ENCODE data around the gene CHD9. TPM values are rescaled to one million over a fixed set of nuclear protein-coding genes. Genes with fewer than 3 reads are reported as not detected.

The CHD9 gene
- total and polyA plus RNA-seq, 9 of the 15 experiments (the other 6 are each of a cell fraction or from before 2014, with no cell fraction given), result 29.0 to 69.3 (median 40.6) TPM

DNA sequence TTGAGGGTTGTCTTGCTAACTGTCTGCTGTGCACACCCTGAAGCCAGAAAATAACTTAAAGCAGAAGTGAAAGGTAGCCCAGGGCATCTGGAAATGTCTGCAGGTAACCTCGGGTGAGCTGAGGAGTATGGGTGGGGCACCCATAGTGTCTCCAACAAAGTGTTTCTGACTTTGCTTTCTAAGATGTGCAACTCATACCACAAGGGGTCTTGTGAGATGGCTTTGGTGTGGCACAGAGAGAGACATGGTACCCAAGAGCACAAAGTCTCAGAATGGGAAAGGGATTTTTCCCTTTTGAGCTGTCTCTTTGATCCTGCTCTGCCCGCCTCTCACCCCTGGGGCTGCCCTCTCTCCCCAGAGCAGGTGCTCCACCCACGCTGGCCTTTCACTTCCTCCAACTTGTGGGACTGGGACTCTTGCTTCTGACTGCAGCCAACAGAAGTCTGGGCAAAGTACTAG lies 6.9 kb downstream of the CHD9 start:
- Histone ChIP-seq H3K79me2 (ENCODE audit: control insufficient read depth, insufficient read depth, low read length) (peaks cover 90% of the 10 kb centered on the region), H3K4me3 (no peak overlapping the region), H3K4me1 (replicated peaks in 1 of 2; ENCODE audit: control insufficient read depth in 2 of 2, insufficient read depth in 2 of 2, low read length in 2 of 2) (peaks cover 8 to 28% of the 10 kb centered on the region in 2 experiments; a peak in 4 of 5 replicates), H4K20me1 (replicated peaks; ENCODE audit: control insufficient read depth, insufficient read depth, low read length) (0 out of 2 replicates have a peak, but pooled peaks cover 6% of the 10 kb centered on the region), H3K9ac (ENCODE audit: insufficient read depth in 1 of 2, low read depth in 2 of 2, low read length in 2 of 2) (no peak overlapping the region), H3K4me2 (ENCODE audit: insufficient read depth, low read length) (no peak overlapping the region), H3K9me1 (ENCODE audit: control insufficient read depth, insufficient read depth, low read length) (no peaks in the 10 kb centered on the region), H3K27me3 (ENCODE audit: control insufficient read depth in 2 of 2, insufficient read depth in 2 of 2, low read length in 2 of 2) (no peaks in the 10 kb centered on the region), H3K36me3 (ENCODE audit: control insufficient read depth, insufficient read depth, low read length) (peaks cover 32% of the 10 kb centered on the region; the same call in 2 of the 3 replicates), H3K27ac (ENCODE audit: extremely low read depth, low read depth, low read length) (0 out of 3 replicates have a peak overlapping the region, but pooled peaks have one; percentile 44), H2AFZ (ENCODE audit: low read depth, low read length) (no peak overlapping the region), H3K9me3 (replicated peaks; ENCODE audit: control insufficient read depth, insufficient read depth, low read depth, low read length) (no peaks in the 10 kb centered on the region)
- FAIRE-seq (no peak), ATAC-seq (no peak), DNase-seq (ENCODE audit: extremely low read depth in 1 of 4, low spot score in 3 of 4) (no peak)
- no TSS peak for BruUV-seq (replicated peaks)
- TF ChIP-seq ZNF584 (CRISPR knock-in tag; IDR thresholded peaks at IDR 0.05; ENCODE audit: low read depth) (no peak), ZNF3 (CRISPR knock-in tag; IDR thresholded peaks at IDR 0.05) (no peak), GTF2F1 (IDR thresholded peaks at IDR 0.05; ENCODE audit: low read depth, low read length) (no peak), NR4A1 (CRISPR knock-in tag; IDR thresholded peaks at IDR 0.05) (no peak), NR4A1 (tag; IDR thresholded peaks at IDR 0.05) (no peak), C11orf30 (IDR thresholded peaks at IDR 0.05; ENCODE audit: low read depth) (no peak), CREB5 (CRISPR knock-in tag; IDR thresholded peaks at IDR 0.05) (no peak), RBM34 (IDR thresholded peaks at IDR 0.05; ENCODE audit: borderline replicate concordance, insufficient read depth, low read length) (no peak), EWSR1 (IDR thresholded peaks at IDR 0.05; ENCODE audit: borderline replicate concordance, low read depth, partially characterized antibody) (no peak), ZSCAN32 (CRISPR knock-in tag; IDR thresholded peaks at IDR 0.05) (no peak)
- TF ChIP-seq, protein P1, sequence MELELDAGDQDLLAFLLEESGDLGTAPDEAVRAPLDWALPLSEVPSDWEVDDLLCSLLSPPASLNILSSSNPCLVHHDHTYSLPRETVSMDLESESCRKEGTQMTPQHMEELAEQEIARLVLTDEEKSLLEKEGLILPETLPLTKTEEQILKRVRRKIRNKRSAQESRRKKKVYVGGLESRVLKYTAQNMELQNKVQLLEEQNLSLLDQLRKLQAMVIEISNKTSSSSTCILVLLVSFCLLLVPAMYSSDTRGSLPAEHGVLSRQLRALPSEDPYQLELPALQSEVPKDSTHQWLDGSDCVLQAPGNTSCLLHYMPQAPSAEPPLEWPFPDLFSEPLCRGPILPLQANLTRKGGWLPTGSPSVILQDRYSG (tag; conservative IDR thresholded peaks at IDR 0.05; ENCODE audit: low read depth), result no peak
- ChIA-PET POLR2A (no interaction called here), CTCF (ENCODE audit: low intra/inter-chr PET ratio) (no interaction called here)
- intact Hi-C loops (cut with micrococcal nuclease), result no loop called here
- in situ Hi-C loops (cut with MboI), result no loop called here
- 55% methylated on average over 3 of the region's 3 CpGs for WGBS (ENCODE audit: insufficient coverage, low coverage, missing lambda C conversion rate)
